ENCODE results near the gene CACNA2D3.
"Not testable (repeated sequence)": the region's sequence is repeated elsewhere in the genome, so short reads cannot be mapped to it uniquely, and the experiment has no call there.

The CACNA2D3 gene

GRCh38 chr3:54599716-54600115, 477.4 kb downstream of the CACNA2D3 start:
- DNase-seq: no peak

GRCh38 chr3:54600441-54601204, 478.3 kb downstream of the CACNA2D3 start:
- DNase-seq: no peak

- DNase-seq: no peak
Measured at GRCh38 chr3:54604495-54604894, 482.1 kb downstream of the CACNA2D3 start.

- no peak for DNase-seq
Measured at GRCh38 chr3:54608041-54608440, 485.7 kb downstream of the CACNA2D3 start.

- no peak for DNase-seq
Measured at GRCh38 chr3:54619053-54619452, 496.7 kb downstream of the CACNA2D3 start.

DNA sequence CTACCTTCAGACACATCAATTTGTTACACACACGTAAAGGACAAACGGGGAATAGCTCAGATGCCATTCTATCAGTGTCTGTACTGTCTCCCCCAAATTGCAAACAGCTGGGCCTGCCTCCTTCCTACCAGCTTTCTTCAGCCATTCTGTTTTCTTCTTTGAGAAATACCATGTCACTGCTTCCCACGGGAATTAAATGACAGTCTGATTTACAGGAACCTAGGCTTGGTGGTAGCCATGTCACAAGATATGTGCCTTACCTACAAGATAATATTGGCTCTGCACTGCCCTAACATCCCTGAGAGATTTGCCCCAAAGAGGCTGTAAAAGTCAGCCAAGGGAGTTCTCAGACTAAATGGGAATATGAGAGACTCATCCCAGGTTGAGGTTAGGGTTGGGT, 497.2 kb downstream of the CACNA2D3 start:
- no peak for DNase-seq

DNA sequence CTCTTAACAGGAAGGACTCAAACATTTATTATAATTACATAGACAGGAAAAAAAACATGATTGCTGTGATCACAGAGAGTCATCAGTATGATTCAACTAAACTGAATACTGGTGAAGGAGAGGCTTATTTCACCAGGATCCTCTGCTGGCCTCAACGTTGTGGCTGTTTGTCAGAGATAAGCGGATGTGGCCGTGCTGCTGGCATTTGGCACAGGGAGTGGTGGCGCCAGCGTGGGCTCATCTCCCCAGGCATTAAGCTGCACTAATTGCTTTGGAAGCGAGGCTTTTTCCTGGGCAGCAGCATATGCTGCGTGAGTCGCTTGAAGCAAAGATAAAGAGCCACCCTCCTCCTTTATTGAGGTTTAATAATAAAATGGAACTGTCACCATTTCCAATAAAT, 498.8 kb downstream of the CACNA2D3 start:
- DNase-seq: no peak

- DNase-seq: no peak
Measured at GRCh38 chr3:54622678-54623077, 500.3 kb downstream of the CACNA2D3 start.

- DNase-seq: no peak
Measured at GRCh38 chr3:54625805-54626787, 503.7 kb downstream of the CACNA2D3 start.

DNA sequence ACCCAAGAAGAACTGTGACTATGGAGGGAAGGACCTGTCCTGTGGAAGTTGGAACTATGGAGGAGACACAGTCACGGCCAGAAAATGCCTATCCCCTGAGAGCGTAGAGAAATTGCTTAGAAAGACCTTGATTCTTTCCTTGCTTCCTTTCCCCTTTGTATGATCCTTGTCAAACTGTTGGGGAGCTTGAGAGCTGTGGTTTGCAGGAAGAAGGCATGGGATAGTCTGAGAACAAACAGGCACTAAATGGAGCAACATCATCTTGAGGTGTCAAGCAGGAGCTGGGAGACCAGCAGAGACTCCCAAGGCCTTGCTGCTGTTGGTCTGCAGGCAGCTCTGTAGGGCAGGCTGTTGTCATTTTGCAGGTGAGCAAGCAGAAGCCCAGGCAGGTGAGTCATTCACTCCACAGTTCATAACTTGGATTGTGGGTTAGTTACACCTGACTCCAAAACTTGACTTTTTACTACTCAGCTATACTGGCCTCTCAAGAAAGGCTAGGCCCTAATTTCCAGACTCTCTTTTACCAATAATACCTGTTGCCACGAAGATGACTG, 506.6 kb downstream of the CACNA2D3 start:
- DNase-seq: no peak

DNA sequence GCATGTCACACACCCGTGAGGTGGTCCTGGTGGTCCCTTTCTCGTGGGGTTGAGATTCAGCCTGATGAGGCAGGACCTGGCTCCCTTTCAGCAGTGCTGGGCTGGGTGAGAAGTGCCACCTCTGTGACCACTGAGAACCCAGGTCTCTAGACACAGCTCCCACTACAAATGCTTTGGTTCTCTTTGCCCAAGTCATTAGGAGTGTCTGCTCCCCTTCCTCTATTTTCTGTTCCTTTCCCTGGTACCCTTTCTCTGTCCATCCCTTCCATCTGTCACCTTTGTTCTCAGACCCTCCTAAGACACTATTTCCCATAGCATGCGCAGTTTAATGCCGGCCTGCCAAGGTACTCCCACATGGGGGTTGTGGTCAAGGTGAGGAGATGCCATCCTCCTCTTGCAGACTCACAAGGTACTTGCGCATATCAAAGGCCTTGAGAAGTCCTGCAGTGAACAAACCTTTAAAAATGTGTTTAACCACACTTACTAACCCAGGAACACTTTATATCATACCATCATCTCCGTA, 507.8 kb downstream of the CACNA2D3 start:
- DNase-seq: no peak

GRCh38 chr3:54631001-54631400, 508.6 kb downstream of the CACNA2D3 start:
- DNase-seq: not testable (repeated sequence)

GRCh38 chr3:54631516-54632325, 509.4 kb downstream of the CACNA2D3 start:
- DNase-seq: no peak

GRCh38 chr3:54632326-54632665, 509.9 kb downstream of the CACNA2D3 start:
- DNase-seq: no peak

DNA sequence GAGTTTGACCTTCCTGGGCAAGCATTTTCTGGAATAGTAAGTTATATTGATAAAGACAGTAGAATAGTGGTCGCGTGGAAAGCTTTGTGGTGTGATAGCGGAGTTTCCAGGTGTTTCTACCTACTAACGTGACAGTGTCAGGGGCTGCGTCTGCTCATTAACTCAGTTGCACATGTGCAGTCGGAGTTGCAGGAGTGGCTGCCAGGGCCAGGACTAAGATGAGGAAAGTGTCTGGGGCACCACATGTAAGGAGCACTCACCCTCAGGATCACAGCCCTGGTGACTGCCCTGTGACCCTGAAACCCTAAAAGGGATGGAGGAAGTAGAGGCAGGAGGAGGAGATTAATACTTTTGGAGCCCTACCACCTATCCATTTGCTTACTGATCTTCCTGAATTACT, 510.5 kb downstream of the CACNA2D3 start:
- no peak for DNase-seq

- DNase-seq: no peak
Measured at GRCh38 chr3:54633444-54634121, 511.2 kb downstream of the CACNA2D3 start.

GRCh38 chr3:54634122-54634469, 511.7 kb downstream of the CACNA2D3 start:
- no peak for DNase-seq

- not testable (repeated sequence) for DNase-seq
Measured at GRCh38 chr3:54639790-54640372, 517.5 kb downstream of the CACNA2D3 start.

DNA sequence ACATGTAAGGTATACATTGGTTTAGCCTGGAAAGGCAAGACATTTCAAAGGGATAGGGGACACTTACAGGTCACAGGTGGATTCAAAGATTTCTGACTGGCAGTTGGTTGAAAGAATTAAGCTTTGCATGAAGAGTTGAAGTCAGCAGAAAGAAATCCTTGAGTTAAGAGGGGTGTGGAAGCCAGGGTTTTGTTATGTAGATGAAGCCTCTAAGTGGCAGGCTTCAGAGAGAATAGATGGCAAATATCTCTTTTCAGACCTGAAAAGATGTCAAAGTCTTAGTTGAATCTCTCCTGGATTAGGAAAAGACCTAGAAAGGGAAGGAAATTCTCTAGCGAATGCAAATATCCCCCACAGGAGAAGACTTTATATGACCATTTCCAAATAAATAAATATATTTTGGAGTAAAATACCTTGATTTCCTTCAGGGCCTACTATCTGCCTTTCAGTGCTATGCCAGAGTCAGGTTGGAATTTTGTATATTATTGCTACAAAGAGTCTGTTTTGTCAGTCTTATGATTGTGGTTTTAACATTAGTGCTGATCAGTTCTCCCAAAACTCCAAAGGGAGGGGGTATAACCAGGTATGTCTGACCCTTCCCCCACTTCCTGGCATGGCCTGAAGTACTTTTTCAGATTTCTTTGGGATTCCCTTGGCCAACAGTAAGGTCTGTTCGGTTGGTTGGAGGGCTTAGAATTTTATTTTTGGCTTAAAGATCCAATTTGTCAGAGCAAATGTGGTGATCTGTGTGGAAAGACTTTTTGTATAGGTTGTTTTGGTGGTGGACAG, 519.1 kb downstream of the CACNA2D3 start:
- DNase-seq: no peak

GRCh38 chr3:54642147-54642546, 519.8 kb downstream of the CACNA2D3 start:
- DNase-seq: no peak

DNA sequence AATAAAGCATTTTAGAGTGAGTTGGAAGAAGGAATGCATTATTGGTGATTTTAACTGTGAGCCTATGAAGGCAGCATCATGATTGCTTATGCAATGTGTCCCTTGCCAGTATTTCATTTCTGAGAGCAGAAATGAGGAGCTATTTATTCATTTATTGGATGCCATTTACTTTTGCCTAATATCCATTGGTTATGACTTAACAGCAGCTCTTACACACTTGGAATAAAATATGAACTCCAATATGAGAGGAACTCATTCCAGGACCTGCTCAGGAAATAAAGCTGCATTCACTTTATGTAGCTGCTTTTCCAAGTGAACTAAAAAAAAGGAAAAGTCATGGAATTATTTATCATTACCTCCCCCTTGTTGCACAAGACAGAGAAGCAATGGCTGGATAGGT, 525.4 kb downstream of the CACNA2D3 start:
- DNase-seq: no peak
